ENCODE data around the gene AGPAT3. TPM values are rescaled to one million over a fixed set of nuclear protein-coding genes. Genes with fewer than 3 reads are reported as not detected.

AGPAT3 gene
- total and polyA plus RNA-seq, 7 experiments from 2014 or later: 11.4 to 121 (median 62.5) TPM

GRCh38 chr21:43935711-43936110 lies 70.7 kb downstream of the AGPAT3 start:
- Mint-ChIP-seq H3K4me3 (no peak overlapping the region), H3K27ac (no peak overlapping the region), H3K9me3 (no peaks in the 10 kb centered on the region), H3K36me3 (peaks cover 0 to 15% (median 3%) of the 10 kb centered on the region in 5 donors), H3K27me3 (no peaks in the 10 kb centered on the region), H3K4me1 (peaks cover 19 to 29% (median 26%) of the 10 kb centered on the region in 7 donors)
- no peaks in the 10 kb centered on the region for H3K9me3 ChIP-seq (ENCODE audit: control insufficient read depth in 2 of 3, low read length in 3 of 3)
- DNase-seq (no peak), ATAC-seq (no peak)
- CTCF ChIA-PET: interaction anchor here (0.7 to 1.5 kb wide), 2 partner anchors 93 to 126 kb away, joined by 3 to 6 read pairs; no protein-coding TSS in a partner anchor
- peaks cover 0 to 9% of the 10 kb centered on the region in 2 donors for H3K4me1 ChIP-seq (ENCODE audit: control insufficient read depth in 2 of 2, insufficient read depth in 2 of 2, low read length in 2 of 2)
- no peaks in the 10 kb centered on the region for H3K27me3 ChIP-seq (ENCODE audit: control insufficient read depth in 2 of 2, insufficient read depth in 2 of 2, low read length in 2 of 2)
- H3K27ac ChIP-seq (ENCODE audit: low read depth, low read length): no peak overlapping the region
- H3K36me3 ChIP-seq (ENCODE audit: control insufficient read depth in 2 of 3, insufficient read depth in 3 of 3, low read length in 3 of 3): peaks cover 0 to 32% (median 0%) of the 10 kb centered on the region in 3 experiments
- intact Hi-C loops (cut with micrococcal nuclease): loop anchor here in 1 of 2 donors (5.0 kb wide), 1 partner anchor 68 kb away; the partner anchor contains the start of gene AGPAT3
- no peak overlapping the region for H3K4me3 ChIP-seq (ENCODE audit: low read length)
- POLR2A ChIA-PET: no interaction called here

GRCh38 chr21:43936247-43936967 lies 71.4 kb downstream of the AGPAT3 start:
- no peak for DNase-seq
- intact Hi-C loops (cut with micrococcal nuclease): loop anchor here in 1 of 2 donors (5.0 kb wide), 1 partner anchor 69 kb away; the partner anchor contains the start of gene AGPAT3
- POLR2A ChIA-PET: no interaction called here

GRCh38 chr21:43937051-43937832 lies 72.2 kb downstream of the AGPAT3 start:
- intact Hi-C loops (cut with micrococcal nuclease): loop anchor here in 1 of 2 donors (5.0 kb wide), 1 partner anchor 70 kb away; the partner anchor contains the start of gene AGPAT3
- Histone ChIP-seq H3K4me1 (ENCODE audit: control insufficient read depth in 2 of 2, insufficient read depth in 2 of 2, low read length in 2 of 2) (peaks cover 0 to 9% of the 10 kb centered on the region in 2 donors), H3K27me3 (ENCODE audit: control insufficient read depth in 2 of 2, insufficient read depth in 2 of 2, low read length in 2 of 2) (no peaks in the 10 kb centered on the region), H3K27ac (ENCODE audit: low read depth, low read length) (no peak overlapping the region), H3K9me3 (ENCODE audit: control insufficient read depth in 2 of 3, low read length in 3 of 3) (no peaks in the 10 kb centered on the region), H3K36me3 (ENCODE audit: control insufficient read depth in 2 of 3, insufficient read depth in 3 of 3, low read length in 3 of 3) (peaks cover 0 to 40% (median 0%) of the 10 kb centered on the region in 3 experiments), H3K4me3 (ENCODE audit: low read length) (no peak overlapping the region)
- H3K36me3 Mint-ChIP-seq: peaks cover 0 to 11% (median 3%) of the 10 kb centered on the region in 5 donors
- no peak for ATAC-seq
- POLR2A ChIA-PET: no interaction called here
- peak overlapping the region in 7 of 9 donors; percentile 32 to 83 (median 65) for H3K27ac Mint-ChIP-seq
- H3K4me1 Mint-ChIP-seq: peaks cover 20 to 27% (median 22%) of the 10 kb centered on the region in 7 donors
- CTCF ChIA-PET: interaction anchor here (0.7 to 1.5 kb wide), 4 partner anchors 15 to 127 kb away, joined by 3 to 7 read pairs (median 4); no protein-coding TSS in a partner anchor
- H3K4me3 Mint-ChIP-seq: peak overlapping the region in 2 of 10 donors; percentile 44 to 92
- H3K27me3 Mint-ChIP-seq: no peaks in the 10 kb centered on the region
- H3K9me3 Mint-ChIP-seq: no peaks in the 10 kb centered on the region
- DNase-seq: no peak

More at GRCh38 chr21:43936247-43936967, 71.4 kb downstream of the AGPAT3 start:
- H3K4me1 ChIP-seq (ENCODE audit: control insufficient read depth in 2 of 2, insufficient read depth in 2 of 2, low read length in 2 of 2): peaks cover 0 to 9% of the 10 kb centered on the region in 2 donors
- CTCF ChIA-PET: interaction anchor here (0.7 kb wide), 3 partner anchors 14 to 93 kb away, joined by 3 to 4 read pairs (median 3); no protein-coding TSS in a partner anchor
- Mint-ChIP-seq H3K36me3 (peaks cover 0 to 12% (median 3%) of the 10 kb centered on the region in 5 donors), H3K9me3 (no peaks in the 10 kb centered on the region), H3K4me3 (no peak overlapping the region), H3K27ac (no peak overlapping the region), H3K4me1 (peaks cover 20 to 30% (median 26%) of the 10 kb centered on the region in 7 donors), H3K27me3 (no peaks in the 10 kb centered on the region)
- no peak overlapping the region for H3K27ac ChIP-seq (ENCODE audit: low read depth, low read length)
- H3K27me3 ChIP-seq (ENCODE audit: control insufficient read depth in 2 of 2, insufficient read depth in 2 of 2, low read length in 2 of 2): no peaks in the 10 kb centered on the region
- ATAC-seq: no peak
- H3K9me3 ChIP-seq (ENCODE audit: control insufficient read depth in 2 of 3, low read length in 3 of 3): no peaks in the 10 kb centered on the region
- peaks cover 0 to 37% (median 0%) of the 10 kb centered on the region in 3 experiments for H3K36me3 ChIP-seq (ENCODE audit: control insufficient read depth in 2 of 3, insufficient read depth in 3 of 3, low read length in 3 of 3)
- no peak overlapping the region for H3K4me3 ChIP-seq (ENCODE audit: low read length)

GRCh38 chr21:43937891-43938309 lies 72.9 kb downstream of the AGPAT3 start:
- peak overlapping the region in 7 of 9 donors; percentile 32 to 83 (median 67) for H3K27ac Mint-ChIP-seq
- Histone ChIP-seq H3K27me3 (ENCODE audit: control insufficient read depth in 2 of 2, insufficient read depth in 2 of 2, low read length in 2 of 2) (no peaks in the 10 kb centered on the region), H3K4me3 (ENCODE audit: low read length) (no peak overlapping the region), H3K36me3 (ENCODE audit: control insufficient read depth in 2 of 3, insufficient read depth in 3 of 3, low read length in 3 of 3) (peaks cover 0 to 43% (median 0%) of the 10 kb centered on the region in 3 experiments), H3K4me1 (ENCODE audit: control insufficient read depth in 2 of 2, insufficient read depth in 2 of 2, low read length in 2 of 2) (peaks cover 0 to 9% of the 10 kb centered on the region in 2 donors), H3K9me3 (ENCODE audit: control insufficient read depth in 2 of 3, low read length in 3 of 3) (no peaks in the 10 kb centered on the region), H3K27ac (ENCODE audit: low read depth, low read length) (no peak overlapping the region)
- H3K9me3 Mint-ChIP-seq: no peaks in the 10 kb centered on the region
- H3K36me3 Mint-ChIP-seq: peaks cover 0 to 11% (median 2%) of the 10 kb centered on the region in 5 donors
- intact Hi-C loops (cut with micrococcal nuclease): loop anchor here in 1 of 2 donors (5.0 kb wide), 1 partner anchor 71 kb away; the partner anchor contains the start of gene AGPAT3
- H3K4me3 Mint-ChIP-seq: peak overlapping the region in 8 of 10 donors; percentile 16 to 92 (median 52)
- ChIA-PET POLR2A (no interaction called here), CTCF (interaction anchor here (1.2 to 1.9 kb wide), 4 partner anchors 23 to 127 kb away, joined by 4 to 9 read pairs (median 6); no protein-coding TSS in a partner anchor)
- H3K27me3 Mint-ChIP-seq: no peaks in the 10 kb centered on the region
- DNase-seq (no peak), ATAC-seq (no peak)
- H3K4me1 Mint-ChIP-seq: peaks cover 17 to 27% (median 23%) of the 10 kb centered on the region in 7 donors

GRCh38 chr21:43938751-43939442 lies 73.9 kb downstream of the AGPAT3 start:
- H3K4me3 ChIP-seq (ENCODE audit: low read length): peak overlapping the region; percentile 63
- no peaks in the 10 kb centered on the region for H3K27me3 Mint-ChIP-seq
- ATAC-seq (peak; percentile 100), DNase-seq (peak; percentile 81 to 92 (median 90))
- peaks cover 0 to 11% (median 0%) of the 10 kb centered on the region in 5 donors for H3K36me3 Mint-ChIP-seq
- ChIA-PET CTCF (interaction anchor here (0.7 to 2.2 kb wide), 8 partner anchors 18 to 130 kb away, joined by 3 to 9 read pairs (median 4); no protein-coding TSS in a partner anchor), POLR2A (interaction anchor here (0.6 kb wide), 1 partner anchor 145 kb away, joined by 3 read pairs; no protein-coding TSS in a partner anchor)
- peaks cover 17 to 27% (median 21%) of the 10 kb centered on the region in 7 donors for H3K4me1 Mint-ChIP-seq
- peaks cover 0 to 9% of the 10 kb centered on the region in 2 donors for H3K4me1 ChIP-seq (ENCODE audit: control insufficient read depth in 2 of 2, insufficient read depth in 2 of 2, low read length in 2 of 2)
- intact Hi-C loops (cut with micrococcal nuclease): loop anchor here (1.0 to 5.0 kb wide), 6 partner anchors 22 to 150 kb away; partner anchors contain the start of genes AGPAT3 (in 1 of the 2) and RRP1 (in 1 of the 2)
- peak overlapping the region; percentile 39 to 96 (median 85) for H3K27ac Mint-ChIP-seq
- H3K4me3 Mint-ChIP-seq: peak overlapping the region; percentile 79 to 95 (median 88)
- peaks cover 0 to 40% (median 0%) of the 10 kb centered on the region in 3 experiments for H3K36me3 ChIP-seq (ENCODE audit: control insufficient read depth in 2 of 3, insufficient read depth in 3 of 3, low read length in 3 of 3)
- no peaks in the 10 kb centered on the region for H3K9me3 ChIP-seq (ENCODE audit: control insufficient read depth in 2 of 3, low read length in 3 of 3)
- H3K27me3 ChIP-seq (ENCODE audit: control insufficient read depth in 2 of 2, insufficient read depth in 2 of 2, low read length in 2 of 2): no peaks in the 10 kb centered on the region
- peak overlapping the region; percentile 64 for H3K27ac ChIP-seq (ENCODE audit: low read depth, low read length)
- no peaks in the 10 kb centered on the region for H3K9me3 Mint-ChIP-seq
